ENCODE results near the gene ZNF746.

The ZNF746 gene

GRCh38 chr7:149430192-149430591, 67.4 kb downstream of the ZNF746 start:
- DNase-seq (ENCODE audit: extremely low read depth in 1 of 2, low read depth in 1 of 2), result no peak

GRCh38 chr7:149427893-149428292, 69.7 kb downstream of the ZNF746 start:
- DNase-seq (ENCODE audit: extremely low read depth in 1 of 2, low read depth in 1 of 2), result no peak

- DNase-seq (ENCODE audit: extremely low read depth in 1 of 2, low read depth in 1 of 2), result no peak
These were observed 70.4 kb downstream of the ZNF746 start for GRCh38 chr7:149427096-149427680.

- no peak for DNase-seq (ENCODE audit: extremely low read depth in 1 of 2, low read depth in 1 of 2)
These were observed 74.0 kb downstream of the ZNF746 start for GRCh38 chr7:149423449-149424110.

GRCh38 chr7:149422914-149423301, 74.7 kb downstream of the ZNF746 start:
- DNase-seq (ENCODE audit: extremely low read depth in 1 of 2, low read depth in 1 of 2), result no peak
